ENCODE measurements around the gene PDIA6. TPM values are rescaled to one million over a fixed set of nuclear protein-coding genes. Genes with fewer than 3 reads are reported as not detected.

Gene PDIA6
- total RNA-seq, 1 experiment from 2014 or later = 254 TPM

- intact Hi-C loops (cut with micrococcal nuclease) = no loop called here
- TF ChIP-seq CTCF (IDR thresholded peaks at IDR 0.05; ENCODE audit: unreplicated experiment) = no peak
- Mint-ChIP-seq H3K27me3 (ENCODE audit: insufficient read depth, unreplicated experiment) (peaks cover 71% of the 10 kb centered on the region), H3K9me3 (ENCODE audit: unreplicated experiment) (peaks cover 6% of the 10 kb centered on the region), H3K4me3 (ENCODE audit: unreplicated experiment) (no peak overlapping the region), H3K36me3 (ENCODE audit: insufficient read depth, unreplicated experiment) (no peaks in the 10 kb centered on the region), H3K27ac (ENCODE audit: low read depth, unreplicated experiment) (no peak overlapping the region), H3K4me1 (ENCODE audit: insufficient read depth, unreplicated experiment) (no peaks in the 10 kb centered on the region)
- CTCF ChIA-PET = no interaction called here
- no peak for DNase-seq (ENCODE audit: unreplicated experiment)
- BruUV-seq (replicated peaks) = no TSS peak
- POLR2A ChIA-PET = no interaction called here
These were observed 14.0 kb upstream of the PDIA6 start for GRCh38 chr2:10826625-10827024.

GRCh38 chr2:10826026-10826425 is 13.4 kb upstream of the PDIA6 start:
- peaks cover 71% of the 10 kb centered on the region for H3K27me3 Mint-ChIP-seq (ENCODE audit: insufficient read depth, unreplicated experiment)

GRCh38 chr2:10824191-10824590 is 11.6 kb upstream of the PDIA6 start:
- H3K4me1 Mint-ChIP-seq (ENCODE audit: insufficient read depth, unreplicated experiment) = no peaks in the 10 kb centered on the region
- DNase-seq (ENCODE audit: unreplicated experiment) = no peak
- CTCF ChIA-PET = interaction anchor here (0.6 to 3.5 kb wide), 5 partner anchors 9 to 333 kb away, joined by 3 to 36 read pairs (median 5); partner anchors contain the start of gene PDIA6
- H3K4me3 Mint-ChIP-seq (ENCODE audit: unreplicated experiment) = no peak overlapping the region
- no TSS peak for BruUV-seq (replicated peaks)
- intact Hi-C loops (cut with micrococcal nuclease) = no loop called here
- no peak for TF ChIP-seq CTCF (IDR thresholded peaks at IDR 0.05; ENCODE audit: unreplicated experiment)
- peaks cover 69% of the 10 kb centered on the region for H3K27me3 Mint-ChIP-seq (ENCODE audit: insufficient read depth, unreplicated experiment)
- POLR2A ChIA-PET = interaction anchor here (1.9 kb wide), 1 partner anchor 12 kb away, joined by 10 read pairs; the partner anchor contains the start of gene PDIA6
- H3K9me3 Mint-ChIP-seq (ENCODE audit: unreplicated experiment) = peaks cover 6% of the 10 kb centered on the region
- no peaks in the 10 kb centered on the region for H3K36me3 Mint-ChIP-seq (ENCODE audit: insufficient read depth, unreplicated experiment)
- no peak overlapping the region for H3K27ac Mint-ChIP-seq (ENCODE audit: low read depth, unreplicated experiment)

More at GRCh38 chr2:10826026-10826425, 13.4 kb upstream of the PDIA6 start:
- no peak for TF ChIP-seq CTCF (IDR thresholded peaks at IDR 0.05; ENCODE audit: unreplicated experiment)
- no peaks in the 10 kb centered on the region for H3K36me3 Mint-ChIP-seq (ENCODE audit: insufficient read depth, unreplicated experiment)
- ChIA-PET POLR2A (no interaction called here), CTCF (no interaction called here)
- BruUV-seq (replicated peaks) = no TSS peak
- no peak overlapping the region for H3K4me3 Mint-ChIP-seq (ENCODE audit: unreplicated experiment)
- no peak for DNase-seq (ENCODE audit: unreplicated experiment)
- H3K27ac Mint-ChIP-seq (ENCODE audit: low read depth, unreplicated experiment) = no peak overlapping the region
- intact Hi-C loops (cut with micrococcal nuclease) = no loop called here
- peaks cover 6% of the 10 kb centered on the region for H3K9me3 Mint-ChIP-seq (ENCODE audit: unreplicated experiment)
- H3K4me1 Mint-ChIP-seq (ENCODE audit: insufficient read depth, unreplicated experiment) = no peaks in the 10 kb centered on the region

GRCh38 chr2:10820978-10821695 is 8.6 kb upstream of the PDIA6 start:
- no peak overlapping the region for H3K27ac Mint-ChIP-seq (ENCODE audit: low read depth, unreplicated experiment)
- peaks cover 66% of the 10 kb centered on the region for H3K27me3 Mint-ChIP-seq (ENCODE audit: insufficient read depth, unreplicated experiment)
- ChIA-PET CTCF (interaction anchor here (1.1 to 1.7 kb wide), 4 partner anchors 11 to 312 kb away, joined by 3 to 7 read pairs (median 6); a partner anchor contains a TSS), POLR2A (no interaction called here)
- BruUV-seq (replicated peaks) = no TSS peak
- no peak for TF ChIP-seq CTCF (IDR thresholded peaks at IDR 0.05; ENCODE audit: unreplicated experiment)
- no peaks in the 10 kb centered on the region for H3K36me3 Mint-ChIP-seq (ENCODE audit: insufficient read depth, unreplicated experiment)
- no peak for DNase-seq (ENCODE audit: unreplicated experiment)
- peaks cover 6% of the 10 kb centered on the region for H3K9me3 Mint-ChIP-seq (ENCODE audit: unreplicated experiment)
- no peak overlapping the region for H3K4me3 Mint-ChIP-seq (ENCODE audit: unreplicated experiment)
- peaks cover 5% of the 10 kb centered on the region for H3K4me1 Mint-ChIP-seq (ENCODE audit: insufficient read depth, unreplicated experiment)
- intact Hi-C loops (cut with micrococcal nuclease) = no loop called here

Data from MCF 10A (cell line).